Prostate gland (tissue), 2 donors: ENCODE data around the gene PLK5.

Experiments
- POLR2A ChIP-seq: fragments of 450-650 bp; IDR thresholded peaks from one replicate; pipeline ENCODE4 v1.6.1; 2016; ENCODE audit warnings: antibody characterized with exemption, mild to moderate bottlenecking
- TF ChIP-seq, protein P1 (sequence below), 4 experiments: fragments of 200-600 bp in 2 of 4; fragments of 450-650 bp in 2 of 4; sonication (generic) in 2 of 4; IDR thresholded peaks; 1 replicate in 3 of 4; 2 replicates in 1 of 4; pipeline ENCODE4 v1.5.1; 2016 to 2019; ENCODE audit warnings: antibody characterized with exemption in 4 of 4, mild to moderate bottlenecking in 2 of 4, moderate library complexity in 2 of 4

DNA sequence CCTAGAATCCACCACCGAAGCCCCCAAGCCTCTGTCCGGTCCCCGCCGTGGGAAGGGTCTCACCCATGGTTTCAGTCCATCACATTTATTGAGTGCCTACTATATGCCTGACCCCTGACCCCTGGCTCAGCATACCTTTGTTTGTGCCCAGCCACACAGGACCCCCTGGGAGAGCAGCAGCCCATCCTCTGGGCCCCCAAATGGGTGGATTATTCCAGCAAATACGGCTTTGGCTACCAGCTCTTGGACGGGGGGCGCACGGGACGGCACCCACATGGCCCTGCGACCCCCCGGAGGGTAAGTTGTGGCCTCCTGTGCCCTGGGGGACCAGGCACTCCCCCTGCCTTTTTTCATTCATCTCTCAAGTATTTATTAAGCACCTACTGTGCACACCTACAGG is 7.7 kb downstream of the PLK5 start:
- TF ChIP-seq, protein P1, sequence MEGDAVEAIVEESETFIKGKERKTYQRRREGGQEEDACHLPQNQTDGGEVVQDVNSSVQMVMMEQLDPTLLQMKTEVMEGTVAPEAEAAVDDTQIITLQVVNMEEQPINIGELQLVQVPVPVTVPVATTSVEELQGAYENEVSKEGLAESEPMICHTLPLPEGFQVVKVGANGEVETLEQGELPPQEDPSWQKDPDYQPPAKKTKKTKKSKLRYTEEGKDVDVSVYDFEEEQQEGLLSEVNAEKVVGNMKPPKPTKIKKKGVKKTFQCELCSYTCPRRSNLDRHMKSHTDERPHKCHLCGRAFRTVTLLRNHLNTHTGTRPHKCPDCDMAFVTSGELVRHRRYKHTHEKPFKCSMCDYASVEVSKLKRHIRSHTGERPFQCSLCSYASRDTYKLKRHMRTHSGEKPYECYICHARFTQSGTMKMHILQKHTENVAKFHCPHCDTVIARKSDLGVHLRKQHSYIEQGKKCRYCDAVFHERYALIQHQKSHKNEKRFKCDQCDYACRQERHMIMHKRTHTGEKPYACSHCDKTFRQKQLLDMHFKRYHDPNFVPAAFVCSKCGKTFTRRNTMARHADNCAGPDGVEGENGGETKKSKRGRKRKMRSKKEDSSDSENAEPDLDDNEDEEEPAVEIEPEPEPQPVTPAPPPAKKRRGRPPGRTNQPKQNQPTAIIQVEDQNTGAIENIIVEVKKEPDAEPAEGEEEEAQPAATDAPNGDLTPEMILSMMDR (IDR thresholded peaks at IDR 0.05): no peak
- no peak for TF ChIP-seq POLR2A
